ENCODE measurements around the gene FARP1. TPM values are rescaled to one million over a fixed set of nuclear protein-coding genes. Genes with fewer than 3 reads are reported as not detected.

The FARP1 gene
- total RNA-seq, 4 donors from 2014 or later = 21.2 to 56.5 (median 35.1) TPM

DNA sequence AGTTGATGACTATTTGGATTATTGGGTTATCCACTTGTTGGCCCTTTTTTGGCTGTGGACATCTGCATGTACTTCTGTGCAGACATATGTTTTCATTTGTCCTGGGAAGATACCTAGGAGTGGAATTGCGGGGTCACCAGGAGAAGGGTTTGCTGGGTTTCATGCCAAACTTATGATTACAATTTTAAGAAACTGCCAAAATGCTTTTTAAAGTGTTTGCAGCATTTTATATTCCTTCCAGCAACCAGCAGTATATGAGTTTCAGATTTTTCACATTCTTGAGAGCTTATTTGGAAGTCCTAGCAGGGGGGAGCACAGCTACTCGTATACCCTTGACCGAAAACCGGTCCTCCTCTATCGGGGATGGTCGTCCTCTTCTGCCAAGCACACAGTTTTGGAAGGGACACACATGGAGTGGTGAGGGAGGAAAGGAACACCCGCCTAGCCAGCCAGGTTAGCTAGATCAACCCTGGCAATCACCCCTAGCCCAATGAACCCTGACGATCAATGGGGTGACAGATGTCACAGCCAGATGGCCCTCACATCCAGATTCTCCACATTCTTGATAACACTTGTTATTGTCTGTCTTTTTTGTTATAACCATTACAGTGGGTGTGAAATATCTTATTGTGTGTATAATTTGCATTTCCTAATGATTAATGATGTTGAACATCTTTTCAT is 60.9 kb downstream of the FARP1 start:
- Histone ChIP-seq H3K27me3 (no peaks in the 10 kb centered on the region), H3K4me3 (no peak overlapping the region), H3K36me3 (no peaks in the 10 kb centered on the region), H3K4me1 (peaks cover 8 to 27% (median 16%) of the 10 kb centered on the region in 4 donors), H3K27ac (replicated peaks in 1 of 4) (no peak overlapping the region), H3K9me3 (peaks cover 0 to 14% (median 4%) of the 10 kb centered on the region in 4 donors)
- TF ChIP-seq POLR2A (IDR thresholded peaks at IDR 0.05; ENCODE audit: low read depth) (no peak), POLR2AphosphoS5 (IDR thresholded peaks at IDR 0.05) (no peak), CTCF (IDR thresholded peaks at IDR 0.05) (no peak), EP300 (IDR thresholded peaks at IDR 0.05) (no peak)
- 72% methylated on average over 8 of the region's 8 CpGs for WGBS
- no peak for DNase-seq (ENCODE audit: extremely low spot score)
- intact Hi-C loops (cut with DNase I) = no loop called here

DNA sequence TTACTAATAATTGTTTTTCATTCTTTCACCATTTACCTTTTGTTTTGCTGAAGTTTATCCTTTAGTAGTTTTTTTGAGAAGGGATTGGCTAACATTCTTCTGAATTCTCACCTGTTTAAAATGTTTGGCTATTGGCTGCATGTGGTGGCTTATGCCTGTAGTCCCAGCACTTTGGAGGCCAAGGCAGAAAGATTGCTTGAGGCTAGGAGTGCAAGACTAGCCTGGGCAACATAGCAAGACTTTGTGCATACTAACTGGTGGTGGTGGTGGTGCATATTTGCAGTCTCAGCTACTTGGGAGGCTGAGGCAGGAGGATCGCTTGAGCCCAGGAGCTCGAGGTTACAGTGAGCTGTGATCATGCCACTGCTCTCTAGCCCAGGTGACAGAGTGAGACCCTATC is 61.7 kb downstream of the FARP1 start:
- no peaks in the 10 kb centered on the region for H3K27me3 ChIP-seq
- TF ChIP-seq EP300 (IDR thresholded peaks at IDR 0.05) = no peak
- no peak for TF ChIP-seq POLR2A (IDR thresholded peaks at IDR 0.05; ENCODE audit: low read depth)
- TF ChIP-seq CTCF (IDR thresholded peaks at IDR 0.05) = no peak
- TF ChIP-seq POLR2AphosphoS5 (IDR thresholded peaks at IDR 0.05) = no peak
- H3K4me3 ChIP-seq = no peak overlapping the region
- H3K4me1 ChIP-seq = peaks cover 8 to 27% (median 14%) of the 10 kb centered on the region in 4 donors
- H3K36me3 ChIP-seq = no peaks in the 10 kb centered on the region
- peaks cover 0 to 14% (median 4%) of the 10 kb centered on the region in 4 donors for H3K9me3 ChIP-seq
- intact Hi-C loops (cut with DNase I) = no loop called here
- WGBS = 100% methylated on average over 2 of the region's 2 CpGs
- no peak for DNase-seq (ENCODE audit: extremely low spot score)
- H3K27ac ChIP-seq (replicated peaks in 1 of 4) = no peak overlapping the region

DNA sequence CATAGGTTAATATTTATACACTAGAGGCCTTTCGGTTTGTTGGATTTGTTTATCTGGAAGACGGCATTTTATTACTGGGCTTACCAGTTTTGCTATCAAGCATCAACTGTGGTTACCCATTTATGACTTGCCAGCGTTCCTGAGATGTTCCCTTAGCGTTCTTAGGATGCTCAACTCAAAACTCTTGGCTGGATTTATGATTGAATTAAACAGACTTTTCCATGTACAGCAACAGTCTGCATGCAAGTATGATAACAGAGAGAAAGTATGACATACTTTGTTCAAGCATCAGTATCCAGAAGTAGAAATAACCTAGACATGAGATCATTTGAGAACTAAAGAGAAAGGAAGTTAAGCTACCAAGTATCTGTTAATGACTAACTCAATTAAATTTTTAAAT is 64.1 kb downstream of the FARP1 start:
- Histone ChIP-seq H3K27ac (replicated peaks in 1 of 4) (peak overlapping the region; percentile 56 to 84 (median 79)), H3K4me1 (peaks cover 5 to 30% (median 12%) of the 10 kb centered on the region in 4 donors), H3K36me3 (no peaks in the 10 kb centered on the region), H3K27me3 (no peaks in the 10 kb centered on the region), H3K4me3 (no peak overlapping the region), H3K9me3 (peaks cover 0 to 14% (median 4%) of the 10 kb centered on the region in 4 donors)
- 44% methylated on average over 4 of the region's 4 CpGs for WGBS
- intact Hi-C loops (cut with DNase I) = no loop called here
- TF ChIP-seq POLR2AphosphoS5 (IDR thresholded peaks at IDR 0.05) (peak in 1 of 2 donors; percentile 52), POLR2A (IDR thresholded peaks at IDR 0.05; ENCODE audit: low read depth) (no peak)
- DNase-seq (ENCODE audit: extremely low spot score) = no peak

DNA sequence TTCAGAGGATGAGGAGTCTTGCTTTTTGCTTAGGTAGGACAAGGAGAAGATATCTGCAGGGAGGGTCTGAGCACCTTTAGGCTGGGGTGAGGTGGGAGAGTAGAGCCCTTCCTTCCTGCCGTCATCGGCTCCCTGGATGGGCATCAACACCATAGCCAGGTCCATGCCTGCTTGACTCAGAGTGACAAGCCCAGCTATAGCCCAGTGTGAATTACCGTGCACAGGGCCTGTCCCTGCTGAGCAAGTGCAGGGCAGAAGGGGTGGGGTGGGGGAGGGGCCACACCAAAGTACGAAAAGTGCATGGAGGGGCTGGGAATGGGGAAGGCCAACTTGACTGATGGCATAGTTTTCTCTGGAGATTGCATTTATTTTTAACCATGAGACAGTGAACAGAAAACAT is 64.5 kb downstream of the FARP1 start:
- peaks cover 0 to 14% (median 4%) of the 10 kb centered on the region in 4 donors for H3K9me3 ChIP-seq
- no peaks in the 10 kb centered on the region for H3K36me3 ChIP-seq
- TF ChIP-seq CTCF (IDR thresholded peaks at IDR 0.05) (no peak), POLR2AphosphoS5 (IDR thresholded peaks at IDR 0.05) (no peak), EP300 (IDR thresholded peaks at IDR 0.05) (no peak)
- H3K4me1 ChIP-seq = peaks cover 4 to 30% (median 12%) of the 10 kb centered on the region in 4 donors
- no peak overlapping the region for H3K4me3 ChIP-seq
- no peak for DNase-seq (ENCODE audit: extremely low spot score)
- intact Hi-C loops (cut with DNase I) = no loop called here
- H3K27ac ChIP-seq (replicated peaks in 1 of 4) = peak overlapping the region; percentile 56 to 84 (median 79)
- H3K27me3 ChIP-seq = no peaks in the 10 kb centered on the region
- WGBS = 43% methylated on average over 4 of the region's 4 CpGs

DNA sequence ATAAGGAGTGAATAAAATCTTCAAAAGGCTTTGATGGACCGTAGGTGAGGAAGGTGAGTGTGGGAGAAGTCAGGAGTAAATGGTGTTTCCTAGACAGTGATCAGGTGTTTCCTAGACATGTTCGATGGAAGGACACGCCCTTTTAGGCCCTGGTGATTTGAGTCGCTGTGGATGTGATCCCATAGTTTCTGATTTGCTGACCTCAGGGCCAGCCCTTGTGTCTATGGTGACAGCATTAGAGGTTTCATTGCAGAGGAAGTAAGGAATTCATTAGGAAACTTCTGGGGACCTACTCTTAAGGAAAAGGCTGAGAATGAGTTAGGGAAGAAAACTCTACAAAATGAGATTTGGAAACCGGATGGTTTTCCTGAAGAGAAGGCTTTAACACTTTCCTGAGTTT is 65.7 kb downstream of the FARP1 start:
- WGBS = 89% methylated on average over 5 of the region's 5 CpGs
- H3K36me3 ChIP-seq = peaks cover 0 to 2% (median 0%) of the 10 kb centered on the region in 4 donors
- intact Hi-C loops (cut with DNase I) = no loop called here
- TF ChIP-seq POLR2A (IDR thresholded peaks at IDR 0.05; ENCODE audit: low read depth) (no peak), CTCF (IDR thresholded peaks at IDR 0.05) (no peak), EP300 (IDR thresholded peaks at IDR 0.05) (no peak), POLR2AphosphoS5 (IDR thresholded peaks at IDR 0.05) (no peak)
- peak overlapping the region in 1 of 4 donors; percentile 84 for H3K27ac ChIP-seq (replicated peaks in 1 of 4)
- H3K27me3 ChIP-seq = no peaks in the 10 kb centered on the region
- no peak overlapping the region for H3K4me3 ChIP-seq
- no peak for DNase-seq (ENCODE audit: extremely low spot score)
- H3K9me3 ChIP-seq = peaks cover 0 to 14% (median 4%) of the 10 kb centered on the region in 4 donors
- peaks cover 4 to 27% (median 12%) of the 10 kb centered on the region in 4 donors for H3K4me1 ChIP-seq

Measured in esophagus muscularis mucosa (tissue), 4 donors.